DOHH2 (cell line): ENCODE data around the gene EPAS1.

Experiments
- EZH2phosphoT487 ChIP-seq: fragments of 200-600 bp; sonication (generic); IDR thresholded peaks from 2 replicates; pipeline ENCODE4 v1.6.1; 2017; ENCODE audit warnings: borderline replicate concordance, mild to moderate bottlenecking, antibody characterized with exemption, low read length, moderate library complexity, mixed read lengths
- TF ChIP-seq, protein P1 (sequence below): fragments of 200-600 bp; sonication (generic); IDR thresholded peaks from one replicate; pipeline ENCODE4 v1.5.1; 2014; ENCODE audit warnings: antibody characterized with exemption, mild to moderate bottlenecking, low read depth, low read length; ENCODE audit not compliant: poor library complexity, severe bottlenecking

DNA sequence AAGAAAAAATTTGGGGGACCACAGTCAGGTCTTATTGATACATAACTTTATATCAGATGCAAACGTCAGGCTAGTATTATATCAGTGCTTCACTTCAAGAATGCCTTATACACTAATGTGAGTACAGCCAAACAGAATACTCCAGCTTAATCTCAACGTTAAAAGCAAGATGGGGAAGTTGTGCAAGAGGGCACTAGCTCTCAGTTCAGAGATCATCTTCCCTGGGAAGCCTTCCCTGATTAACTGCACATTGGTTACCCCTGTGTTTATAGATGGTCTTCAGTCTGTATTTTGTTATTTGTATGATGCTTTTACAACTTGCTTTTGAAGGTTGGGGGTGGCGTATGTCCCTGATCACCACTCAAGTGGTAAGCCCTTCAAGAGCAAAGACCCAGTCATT lies 11.4 kb downstream of the EPAS1 start:
- TF ChIP-seq, protein P1, sequence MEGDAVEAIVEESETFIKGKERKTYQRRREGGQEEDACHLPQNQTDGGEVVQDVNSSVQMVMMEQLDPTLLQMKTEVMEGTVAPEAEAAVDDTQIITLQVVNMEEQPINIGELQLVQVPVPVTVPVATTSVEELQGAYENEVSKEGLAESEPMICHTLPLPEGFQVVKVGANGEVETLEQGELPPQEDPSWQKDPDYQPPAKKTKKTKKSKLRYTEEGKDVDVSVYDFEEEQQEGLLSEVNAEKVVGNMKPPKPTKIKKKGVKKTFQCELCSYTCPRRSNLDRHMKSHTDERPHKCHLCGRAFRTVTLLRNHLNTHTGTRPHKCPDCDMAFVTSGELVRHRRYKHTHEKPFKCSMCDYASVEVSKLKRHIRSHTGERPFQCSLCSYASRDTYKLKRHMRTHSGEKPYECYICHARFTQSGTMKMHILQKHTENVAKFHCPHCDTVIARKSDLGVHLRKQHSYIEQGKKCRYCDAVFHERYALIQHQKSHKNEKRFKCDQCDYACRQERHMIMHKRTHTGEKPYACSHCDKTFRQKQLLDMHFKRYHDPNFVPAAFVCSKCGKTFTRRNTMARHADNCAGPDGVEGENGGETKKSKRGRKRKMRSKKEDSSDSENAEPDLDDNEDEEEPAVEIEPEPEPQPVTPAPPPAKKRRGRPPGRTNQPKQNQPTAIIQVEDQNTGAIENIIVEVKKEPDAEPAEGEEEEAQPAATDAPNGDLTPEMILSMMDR = no peak
- no peak for TF ChIP-seq EZH2phosphoT487
